ENCODE measurements around the gene WWOX. TPM values are rescaled to one million over a fixed set of nuclear protein-coding genes. Genes with fewer than 3 reads are reported as not detected.

The WWOX gene
- total RNA-seq, 1 donor from 2014 or later = 43.2 TPM

- Mint-ChIP-seq H3K36me3 (ENCODE audit: insufficient read depth) (no peaks in the 10 kb centered on the region), H3K27me3 (no peaks in the 10 kb centered on the region), H3K4me3 (ENCODE audit: low read depth) (no peak overlapping the region), H3K27ac (no peak overlapping the region), H3K9me3 (ENCODE audit: low read depth) (no peaks in the 10 kb centered on the region), H3K4me1 (ENCODE audit: low read depth) (peaks cover 25% of the 10 kb centered on the region)
- no peak for TF ChIP-seq CTCF (IDR thresholded peaks at IDR 0.05; ENCODE audit: unreplicated experiment)
- no peak for DNase-seq (ENCODE audit: low spot score, unreplicated experiment)
Measured at GRCh38 chr16:78311831-78312230, 212.4 kb downstream of the WWOX start.

- Mint-ChIP-seq H3K9me3 (ENCODE audit: low read depth) (peaks cover 4% of the 10 kb centered on the region), H3K36me3 (ENCODE audit: insufficient read depth) (peaks cover 5% of the 10 kb centered on the region), H3K27ac (no peak overlapping the region), H3K4me1 (ENCODE audit: low read depth) (peaks cover 19% of the 10 kb centered on the region), H3K4me3 (ENCODE audit: low read depth) (no peak overlapping the region), H3K27me3 (no peaks in the 10 kb centered on the region)
- DNase-seq (ENCODE audit: low spot score, unreplicated experiment) = no peak
- TF ChIP-seq CTCF (IDR thresholded peaks at IDR 0.05; ENCODE audit: unreplicated experiment) = no peak
Measured at GRCh38 chr16:78317564-78318240, 218.2 kb downstream of the WWOX start.

- Mint-ChIP-seq H3K9me3 (ENCODE audit: low read depth) (peaks cover 4% of the 10 kb centered on the region), H3K36me3 (ENCODE audit: insufficient read depth) (peaks cover 5% of the 10 kb centered on the region), H3K27ac (no peak overlapping the region), H3K4me3 (ENCODE audit: low read depth) (no peak overlapping the region), H3K27me3 (no peaks in the 10 kb centered on the region), H3K4me1 (ENCODE audit: low read depth) (peaks cover 53% of the 10 kb centered on the region)
- TF ChIP-seq CTCF (IDR thresholded peaks at IDR 0.05; ENCODE audit: unreplicated experiment) = no peak
- no peak for DNase-seq (ENCODE audit: low spot score, unreplicated experiment)
Measured at GRCh38 chr16:78321620-78322360, 222.3 kb downstream of the WWOX start.

- peak overlapping the region; percentile 73 for H3K27ac Mint-ChIP-seq
- no peak for DNase-seq (ENCODE audit: low spot score, unreplicated experiment)
- TF ChIP-seq CTCF (IDR thresholded peaks at IDR 0.05; ENCODE audit: unreplicated experiment) = no peak
- no peaks in the 10 kb centered on the region for H3K27me3 Mint-ChIP-seq
- H3K9me3 Mint-ChIP-seq (ENCODE audit: low read depth) = peaks cover 4% of the 10 kb centered on the region
- no peak overlapping the region for H3K4me3 Mint-ChIP-seq (ENCODE audit: low read depth)
- H3K36me3 Mint-ChIP-seq (ENCODE audit: insufficient read depth) = peaks cover 5% of the 10 kb centered on the region
- H3K4me1 Mint-ChIP-seq (ENCODE audit: low read depth) = peaks cover 48% of the 10 kb centered on the region
Measured at GRCh38 chr16:78323315-78323714, 223.9 kb downstream of the WWOX start.

- Mint-ChIP-seq H3K4me3 (ENCODE audit: low read depth) (no peak overlapping the region), H3K27ac (peak overlapping the region; percentile 70), H3K36me3 (ENCODE audit: insufficient read depth) (peaks cover 1% of the 10 kb centered on the region), H3K4me1 (ENCODE audit: low read depth) (peaks cover 48% of the 10 kb centered on the region), H3K9me3 (ENCODE audit: low read depth) (peaks cover 1% of the 10 kb centered on the region), H3K27me3 (no peaks in the 10 kb centered on the region)
- TF ChIP-seq CTCF (IDR thresholded peaks at IDR 0.05; ENCODE audit: unreplicated experiment) = no peak
- DNase-seq (ENCODE audit: low spot score, unreplicated experiment) = no peak
Measured at GRCh38 chr16:78324649-78325285, 225.3 kb downstream of the WWOX start.
